GM23338 (cell line): ENCODE measurements around the gene PPP2R2D. TPM values are rescaled to one million over a fixed set of nuclear protein-coding genes. Genes with fewer than 3 reads are reported as not detected.

ENCODE experiments used
- ATAC-seq: fragments of 200-7000 bp; cut with Tn5 transposase; 3 replicates; pipeline ENCODE4 v1.9.1; 2020
- DNase-seq: peaks from one replicate; pipeline ENCODE4 v3.0.0-alpha.2; 2015; ENCODE audit warnings: low spot score
- H2AFZ ChIP-seq: fragments of 200-600 bp; sonication (generic); 2 replicates; pipeline ENCODE4 v1.8.0; 2016; ENCODE audit warnings: antibody characterized with exemption, mild to moderate bottlenecking, moderate library complexity
- H3F3A ChIP-seq: fragments of 200-600 bp; sonication (generic); replicated peaks from 2 replicates; pipeline ENCODE4 v1.8.0; 2017; ENCODE audit warnings: antibody characterized with exemption, mixed run types, low read depth
- H3K27ac ChIP-seq: fragments of 200-600 bp; sonication (generic); 2 replicates; pipeline ENCODE4 v1.6.1; 2016; ENCODE audit warnings: low read depth
- H3K27me3 ChIP-seq: fragments of 200-600 bp; sonication (generic); 2 replicates; pipeline ENCODE4 v1.8.0; 2016; ENCODE audit warnings: mild to moderate bottlenecking, mixed run types, moderate library complexity; ENCODE audit not compliant: insufficient read depth
- H3K36me3 ChIP-seq: fragments of 200-600 bp; sonication (generic); 2 replicates; pipeline ENCODE4 v1.8.0; 2016; ENCODE audit warnings: mild to moderate bottlenecking; ENCODE audit not compliant: insufficient read depth
- H3K4me1 ChIP-seq: fragments of 200-600 bp; sonication (generic); 2 replicates; pipeline ENCODE4 v1.8.0; 2016; ENCODE audit warnings: mild to moderate bottlenecking, moderate library complexity; ENCODE audit not compliant: insufficient read depth
- H3K4me2 ChIP-seq: fragments of 200-600 bp; sonication (generic); 2 replicates; pipeline ENCODE4 v1.7.1; 2017; ENCODE audit warnings: mixed run types
- H3K4me3 ChIP-seq: fragments of 200-600 bp; sonication (generic); 2 replicates; pipeline ENCODE4 v1.6.1; 2016; ENCODE audit warnings: mixed run types
- H3K79me2 ChIP-seq: fragments of 200-600 bp; sonication (generic); replicated peaks from 2 replicates; pipeline ENCODE4 v1.8.0; 2017; ENCODE audit warnings: mild to moderate bottlenecking; ENCODE audit not compliant: insufficient read depth
- H3K9me2 ChIP-seq: fragments of 200-600 bp; sonication (generic); 2 replicates; pipeline ENCODE4 v1.8.0; 2017; ENCODE audit not compliant: insufficient read depth
- H4K20me1 ChIP-seq: fragments of 200-600 bp; sonication (generic); replicated peaks from 2 replicates; pipeline ENCODE4 v1.8.0; 2017; ENCODE audit warnings: mild to moderate bottlenecking; ENCODE audit not compliant: insufficient read depth
- H3K27ac Mint-ChIP-seq: 2 replicates; pipeline ENCODE4 v1.8.0; 2020; ENCODE audit warnings: inconsistent platforms, mild to moderate bottlenecking, moderate library complexity, mixed read lengths
- H3K27me3 Mint-ChIP-seq: 3 replicates; pipeline ENCODE4 v1.8.0; 2022; ENCODE audit warnings: low read depth, mild to moderate bottlenecking, moderate library complexity, mixed read lengths, inconsistent platforms; ENCODE audit not compliant: insufficient read depth, poor library complexity
- H3K36me3 Mint-ChIP-seq: 3 replicates; pipeline ENCODE4 v1.8.0; 2021; ENCODE audit warnings: low read depth, mild to moderate bottlenecking, inconsistent platforms, moderate library complexity, mixed read lengths
- H3K4me1 Mint-ChIP-seq: 3 replicates; pipeline ENCODE4 v1.8.0; 2020; ENCODE audit warnings: mild to moderate bottlenecking, inconsistent platforms, mixed read lengths
- H3K4me3 Mint-ChIP-seq: 3 replicates; pipeline ENCODE4 v1.8.0; 2021; ENCODE audit warnings: moderate library complexity, mild to moderate bottlenecking, inconsistent platforms, mixed read lengths
- H3K9me3 Mint-ChIP-seq: 3 replicates; pipeline ENCODE4 v1.8.0; 2020; ENCODE audit warnings: moderate library complexity, mild to moderate bottlenecking, inconsistent platforms, mixed read lengths
- CREB1 ChIP-seq: fragments of 250-450 bp; sonication (Bioruptor Pico); IDR thresholded peaks from 2 replicates; pipeline ENCODE4 v1.5.0; 2020; ENCODE audit warnings: low read depth, mild to moderate bottlenecking, moderate library complexity
- EZH2 ChIP-seq: fragments of 200-600 bp; sonication (generic); IDR thresholded peaks from one replicate; pipeline ENCODE4 v1.8.0; 2017; ENCODE audit warnings: antibody characterized with exemption, mild to moderate bottlenecking, low read depth; ENCODE audit not compliant: unreplicated experiment
- EZH2phosphoT487 ChIP-seq: fragments of 200-600 bp; sonication (generic); IDR thresholded peaks from one replicate; pipeline ENCODE4 v1.8.1; 2018; ENCODE audit warnings: antibody characterized with exemption; ENCODE audit not compliant: unreplicated experiment
- NANOG ChIP-seq: IDR thresholded peaks from 2 replicates; pipeline ENCODE4 v1.6.1; 2016; ENCODE audit warnings: antibody characterized with exemption, borderline replicate concordance
- POLR2AphosphoS5 ChIP-seq: IDR thresholded peaks from 2 replicates; pipeline ENCODE4 v1.6.1; 2016; ENCODE audit warnings: antibody characterized with exemption, low read depth
- polyA plus RNA-seq: library from polyadenylated mRNA; unstranded; fragments of >200 nt; fragmentation: Nextera tagmentation; extraction: Ambion mirVana; gene quantifications from 2 replicates; pipeline ENCODE4 v1.2.1, GENCODE V29; 2016
- total RNA-seq: library from RNA; depleted of rRNA; stranded (reverse); fragments of >200 nt; shearing (Covaris generic); gene quantifications from 2 replicates; pipeline ENCODE4 v1.2.3, GENCODE V29; 2014
- TF ChIP-seq, protein P1 (sequence below): IDR thresholded peaks from one replicate; pipeline ENCODE4 v1.6.1; 2018; ENCODE audit warnings: antibody characterized with exemption; ENCODE audit not compliant: unreplicated experiment
- TF ChIP-seq, protein P2 (sequence below), 2 experiments: fragments of 200-600 bp in 1 of 2; sonication (generic) in 1 of 2; conservative IDR thresholded peaks; 2 replicates each; pipeline versions ENCODE4 v1.5.1 to v1.6.1; 2016 to 2017; ENCODE audit warnings: antibody characterized with exemption in 2 of 2, low read depth in 2 of 2, mild to moderate bottlenecking in 2 of 2, moderate library complexity in 1 of 2

PPP2R2D gene
- total and polyA plus RNA-seq, 2 experiments from 2014 or later = 28.8 to 33.7 TPM

DNA sequence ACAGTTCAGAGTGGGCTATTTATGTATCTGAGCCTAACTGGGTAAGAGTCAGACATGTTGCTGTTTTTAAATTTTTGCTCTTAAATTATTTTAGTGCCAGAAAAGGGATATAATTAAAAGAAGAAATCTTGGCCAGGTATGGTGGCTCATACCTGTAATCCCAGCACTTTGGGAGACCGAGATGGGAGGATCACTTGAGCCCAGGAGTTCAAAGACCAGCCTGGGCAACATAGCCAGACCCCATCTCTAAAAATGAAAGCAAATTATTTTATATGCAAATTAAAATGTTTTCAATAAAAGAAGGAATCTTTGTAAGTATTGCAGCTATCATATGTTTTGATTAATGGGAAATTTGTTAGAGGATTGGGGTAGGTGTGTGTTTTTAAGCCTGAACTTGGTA, 41.6 kb downstream of the PPP2R2D start (continued):
- TF ChIP-seq, protein P1, sequence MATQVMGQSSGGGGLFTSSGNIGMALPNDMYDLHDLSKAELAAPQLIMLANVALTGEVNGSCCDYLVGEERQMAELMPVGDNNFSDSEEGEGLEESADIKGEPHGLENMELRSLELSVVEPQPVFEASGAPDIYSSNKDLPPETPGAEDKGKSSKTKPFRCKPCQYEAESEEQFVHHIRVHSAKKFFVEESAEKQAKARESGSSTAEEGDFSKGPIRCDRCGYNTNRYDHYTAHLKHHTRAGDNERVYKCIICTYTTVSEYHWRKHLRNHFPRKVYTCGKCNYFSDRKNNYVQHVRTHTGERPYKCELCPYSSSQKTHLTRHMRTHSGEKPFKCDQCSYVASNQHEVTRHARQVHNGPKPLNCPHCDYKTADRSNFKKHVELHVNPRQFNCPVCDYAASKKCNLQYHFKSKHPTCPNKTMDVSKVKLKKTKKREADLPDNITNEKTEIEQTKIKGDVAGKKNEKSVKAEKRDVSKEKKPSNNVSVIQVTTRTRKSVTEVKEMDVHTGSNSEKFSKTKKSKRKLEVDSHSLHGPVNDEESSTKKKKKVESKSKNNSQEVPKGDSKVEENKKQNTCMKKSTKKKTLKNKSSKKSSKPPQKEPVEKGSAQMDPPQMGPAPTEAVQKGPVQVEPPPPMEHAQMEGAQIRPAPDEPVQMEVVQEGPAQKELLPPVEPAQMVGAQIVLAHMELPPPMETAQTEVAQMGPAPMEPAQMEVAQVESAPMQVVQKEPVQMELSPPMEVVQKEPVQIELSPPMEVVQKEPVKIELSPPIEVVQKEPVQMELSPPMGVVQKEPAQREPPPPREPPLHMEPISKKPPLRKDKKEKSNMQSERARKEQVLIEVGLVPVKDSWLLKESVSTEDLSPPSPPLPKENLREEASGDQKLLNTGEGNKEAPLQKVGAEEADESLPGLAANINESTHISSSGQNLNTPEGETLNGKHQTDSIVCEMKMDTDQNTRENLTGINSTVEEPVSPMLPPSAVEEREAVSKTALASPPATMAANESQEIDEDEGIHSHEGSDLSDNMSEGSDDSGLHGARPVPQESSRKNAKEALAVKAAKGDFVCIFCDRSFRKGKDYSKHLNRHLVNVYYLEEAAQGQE = no peak

DNA sequence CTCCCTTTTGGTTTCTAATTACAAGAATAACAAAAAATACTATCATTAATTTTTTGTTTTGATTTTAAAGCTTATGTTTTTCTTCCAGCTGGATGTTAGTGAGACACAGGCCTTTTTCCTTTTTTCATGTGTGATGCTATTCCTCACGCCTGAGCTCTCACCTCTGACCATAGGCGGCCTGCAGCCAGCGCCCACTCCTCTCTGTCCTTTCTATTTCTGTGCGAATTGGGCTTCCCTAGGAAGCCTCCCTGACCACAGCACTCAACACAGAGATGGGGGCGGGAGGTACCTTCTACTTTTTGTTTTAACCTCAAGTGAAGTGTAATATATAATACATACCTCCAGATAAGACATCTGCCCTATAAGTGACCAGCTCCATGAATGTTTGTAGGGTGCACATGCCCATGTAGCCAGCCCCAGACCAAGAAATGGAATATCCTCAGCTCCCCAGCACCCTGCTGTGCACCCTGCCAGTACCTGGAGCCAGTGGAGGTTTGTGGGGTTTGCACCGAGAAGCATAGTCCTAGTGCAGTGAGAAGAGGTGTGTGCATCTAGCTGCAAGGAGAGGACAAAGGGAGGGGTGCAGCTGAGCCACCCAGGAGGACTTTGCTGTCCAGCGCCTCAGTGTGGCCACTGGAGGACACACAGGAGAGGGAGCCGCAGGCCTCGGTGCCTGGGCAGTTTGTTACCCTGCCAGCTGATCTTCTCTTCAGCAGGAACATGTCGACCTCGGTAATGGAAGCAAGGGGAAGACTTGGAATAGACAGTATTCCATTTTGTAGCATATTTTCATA, 42.4 kb downstream of the PPP2R2D start:
- Histone ChIP-seq H3K4me2 (no peak overlapping the region), H4K20me1 (peaks cover 19% of the 10 kb centered on the region), H3K4me3 (no peak overlapping the region), H3F3A (0 out of 2 replicates have a peak, but pooled peaks cover 4% of the 10 kb centered on the region), H3K27me3 (no peaks in the 10 kb centered on the region), H3K9me2 (no peaks in the 10 kb centered on the region), H2AFZ (no peak overlapping the region), H3K4me1 (no peaks in the 10 kb centered on the region), H3K27ac (no peak overlapping the region; the same call in 1 of the 2 replicates), H3K36me3 (peaks cover 35% of the 10 kb centered on the region), H3K79me2 (peaks cover 9% of the 10 kb centered on the region; the same call in 1 of the 2 replicates)
- no peak for TF ChIP-seq EZH2phosphoT487
- no peak for TF ChIP-seq CREB1 (CRISPR knock-in tag)
- TF ChIP-seq, protein P1 = no peak
- TF ChIP-seq POLR2AphosphoS5 = no peak
- TF ChIP-seq EZH2 = no peak
- TF ChIP-seq, protein P2, sequence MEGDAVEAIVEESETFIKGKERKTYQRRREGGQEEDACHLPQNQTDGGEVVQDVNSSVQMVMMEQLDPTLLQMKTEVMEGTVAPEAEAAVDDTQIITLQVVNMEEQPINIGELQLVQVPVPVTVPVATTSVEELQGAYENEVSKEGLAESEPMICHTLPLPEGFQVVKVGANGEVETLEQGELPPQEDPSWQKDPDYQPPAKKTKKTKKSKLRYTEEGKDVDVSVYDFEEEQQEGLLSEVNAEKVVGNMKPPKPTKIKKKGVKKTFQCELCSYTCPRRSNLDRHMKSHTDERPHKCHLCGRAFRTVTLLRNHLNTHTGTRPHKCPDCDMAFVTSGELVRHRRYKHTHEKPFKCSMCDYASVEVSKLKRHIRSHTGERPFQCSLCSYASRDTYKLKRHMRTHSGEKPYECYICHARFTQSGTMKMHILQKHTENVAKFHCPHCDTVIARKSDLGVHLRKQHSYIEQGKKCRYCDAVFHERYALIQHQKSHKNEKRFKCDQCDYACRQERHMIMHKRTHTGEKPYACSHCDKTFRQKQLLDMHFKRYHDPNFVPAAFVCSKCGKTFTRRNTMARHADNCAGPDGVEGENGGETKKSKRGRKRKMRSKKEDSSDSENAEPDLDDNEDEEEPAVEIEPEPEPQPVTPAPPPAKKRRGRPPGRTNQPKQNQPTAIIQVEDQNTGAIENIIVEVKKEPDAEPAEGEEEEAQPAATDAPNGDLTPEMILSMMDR (conservative IDR thresholded peaks at IDR 0.05; ENCODE audit: low read depth in 2 of 2) = peak; percentile 64 to 83
- no peak for TF ChIP-seq NANOG
- ATAC-seq (peak; percentile 98), DNase-seq (peak; percentile 78)
- no peak overlapping the region for H3K27ac Mint-ChIP-seq
- H3K9me3 Mint-ChIP-seq = no peaks in the 10 kb centered on the region
- no peak overlapping the region for H3K4me3 Mint-ChIP-seq
- peaks cover 2% of the 10 kb centered on the region for H3K27me3 Mint-ChIP-seq
- peaks cover 79% of the 10 kb centered on the region for H3K36me3 Mint-ChIP-seq
- no peaks in the 10 kb centered on the region; the same call in 2 of the 3 replicates for H3K4me1 Mint-ChIP-seq
